Activated CD8-positive, alpha-beta memory T cell treated with anti-CD3 and anti-CD28 coated beads, Interleukin-2, amount 50 U/mL, for 4 hours (primary cell): ENCODE measurements around the gene HEXD.

ENCODE experiments used
- DNase-seq: peaks from one replicate; pipeline ENCODE4 v3.0.0-alpha.2; 2020

Gene HEXD

DNA sequence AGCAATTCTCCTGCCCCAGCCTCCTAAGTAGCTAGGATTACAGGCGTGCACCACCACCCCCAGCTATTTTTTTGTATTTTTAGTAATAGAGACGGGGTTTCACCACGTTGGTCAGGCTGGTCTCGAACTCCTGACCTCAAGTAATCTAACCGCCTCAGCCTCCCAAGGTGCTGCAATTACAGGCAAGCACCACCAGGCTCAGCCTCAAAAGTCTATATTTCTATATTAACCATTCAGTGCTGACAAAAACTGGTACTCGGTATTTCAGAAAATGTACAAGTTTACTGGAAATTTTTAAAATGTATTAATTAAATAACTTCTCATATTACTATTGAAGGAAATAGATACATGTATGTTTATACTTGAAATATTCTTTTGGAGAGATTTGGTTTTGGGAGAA is 1.4 kb upstream of the HEXD start:
- no peak for DNase-seq

DNA sequence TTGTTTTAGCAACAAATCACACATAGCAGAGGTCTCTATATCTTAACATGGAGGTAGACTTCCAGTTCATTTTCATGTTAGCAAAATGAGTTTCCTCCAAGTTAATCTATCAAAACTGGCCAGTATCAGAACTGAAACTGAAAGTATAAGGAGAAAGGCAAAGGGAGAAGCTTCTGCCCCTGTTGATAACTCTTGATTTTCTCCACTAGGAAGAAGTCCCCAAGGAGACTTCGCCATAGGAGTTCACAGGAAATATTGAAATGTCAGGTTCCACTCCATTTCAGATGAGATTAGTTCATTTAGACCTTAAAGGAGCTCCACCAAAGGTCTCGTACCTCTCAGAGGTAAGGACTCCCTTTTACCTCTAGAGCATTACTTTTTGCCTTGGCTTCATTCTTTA is 1.4 kb downstream of the HEXD start:
- DNase-seq = no peak

DNA sequence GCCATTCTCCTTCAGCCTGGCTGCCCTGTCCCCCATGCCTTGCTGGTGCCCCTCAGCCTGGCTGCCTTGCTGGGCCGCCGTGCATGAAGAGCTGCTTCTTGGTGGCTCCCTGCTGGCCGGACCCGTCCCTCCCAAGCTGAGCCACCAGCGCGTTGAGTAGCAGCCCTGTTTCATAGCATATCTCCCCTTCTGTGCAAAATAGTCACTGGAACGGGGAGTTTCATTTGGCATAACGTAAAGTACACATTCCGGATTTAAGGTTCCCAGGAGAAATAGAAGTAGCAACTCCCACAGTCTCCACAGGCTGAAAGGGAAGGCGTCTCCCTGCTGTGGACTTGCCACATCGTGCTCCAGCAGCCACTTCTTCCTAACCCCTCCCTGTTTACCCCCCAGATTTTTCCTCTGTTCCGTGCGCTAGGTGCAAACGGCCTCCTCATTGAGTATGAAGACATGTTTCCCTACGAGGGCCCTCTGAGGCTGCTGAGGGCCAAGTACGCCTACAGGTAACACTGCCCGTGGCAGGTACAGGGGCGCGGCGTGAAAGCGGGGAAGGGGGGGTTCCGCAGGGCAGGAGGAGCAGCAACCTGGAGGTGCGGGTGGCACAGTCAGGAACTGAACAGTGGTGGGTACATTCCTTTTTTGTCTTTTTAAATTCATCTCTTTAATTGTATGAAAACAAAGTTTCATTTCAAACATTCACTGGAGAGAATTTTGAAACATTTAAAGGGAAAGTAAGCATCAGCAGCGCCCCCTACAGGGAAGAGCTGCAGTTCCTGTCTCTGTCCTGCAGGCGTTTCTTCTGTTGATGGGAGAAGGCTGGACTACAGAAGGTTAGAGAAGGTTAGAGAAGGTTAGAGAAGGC is 6.1 kb downstream of the HEXD start:
- peak; percentile 54 for DNase-seq

DNA sequence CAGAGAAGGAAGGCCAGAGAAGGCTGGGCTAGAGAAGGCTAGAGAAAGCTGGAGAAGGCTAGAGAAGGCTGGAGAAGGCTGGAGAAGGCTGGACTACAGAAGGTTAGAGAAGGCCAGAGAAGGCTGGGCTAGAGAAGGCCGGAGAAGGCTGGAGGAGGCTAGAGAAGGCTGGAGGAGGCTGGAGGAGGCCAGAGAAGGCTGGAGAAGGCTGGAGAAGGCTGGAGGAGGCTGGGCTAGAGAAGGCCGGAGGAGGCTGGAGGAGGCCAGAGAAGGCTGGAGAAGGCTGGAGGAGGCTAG is 6.7 kb downstream of the HEXD start:
- DNase-seq = no peak

DNA sequence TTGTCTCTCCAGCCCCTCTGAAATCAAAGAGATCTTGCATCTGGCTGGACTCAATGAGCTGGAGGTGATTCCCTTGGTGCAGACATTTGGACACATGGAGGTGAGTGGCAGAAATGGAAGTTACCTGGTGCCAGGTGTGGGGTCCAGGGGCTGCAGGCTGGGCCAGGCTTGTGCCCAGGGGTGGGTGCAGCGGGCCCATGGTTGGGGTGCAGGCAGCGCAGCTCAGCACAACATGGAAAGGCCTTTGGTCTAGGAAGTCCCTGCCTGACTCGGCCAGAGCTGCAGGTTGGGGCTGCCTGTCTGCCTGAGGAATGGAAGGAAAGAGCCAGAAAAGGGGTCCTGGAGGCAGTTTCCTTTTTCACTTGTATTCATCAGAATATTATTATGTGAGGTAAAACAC is 10.4 kb downstream of the HEXD start:
- DNase-seq = no peak

DNA sequence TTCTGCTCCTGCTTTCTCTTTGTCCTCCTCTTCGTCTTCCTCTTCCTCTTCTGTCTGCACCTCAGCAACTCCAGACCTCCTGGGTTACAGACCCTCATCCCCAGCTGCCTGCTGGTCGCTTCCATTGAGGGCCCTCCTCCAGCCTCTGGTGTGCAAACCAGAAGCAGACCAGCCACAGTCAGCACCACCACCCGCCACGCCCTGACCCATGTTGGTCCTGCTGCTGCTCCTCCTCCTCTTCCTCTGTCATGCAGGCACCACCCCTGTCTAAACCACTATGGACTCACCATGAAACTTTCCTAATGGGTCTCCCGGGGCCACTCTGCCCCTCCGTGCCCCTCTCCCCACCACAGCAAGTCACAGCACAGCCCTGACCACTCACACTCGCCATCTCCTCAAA is 11.7 kb downstream of the HEXD start:
- DNase-seq = no peak

DNA sequence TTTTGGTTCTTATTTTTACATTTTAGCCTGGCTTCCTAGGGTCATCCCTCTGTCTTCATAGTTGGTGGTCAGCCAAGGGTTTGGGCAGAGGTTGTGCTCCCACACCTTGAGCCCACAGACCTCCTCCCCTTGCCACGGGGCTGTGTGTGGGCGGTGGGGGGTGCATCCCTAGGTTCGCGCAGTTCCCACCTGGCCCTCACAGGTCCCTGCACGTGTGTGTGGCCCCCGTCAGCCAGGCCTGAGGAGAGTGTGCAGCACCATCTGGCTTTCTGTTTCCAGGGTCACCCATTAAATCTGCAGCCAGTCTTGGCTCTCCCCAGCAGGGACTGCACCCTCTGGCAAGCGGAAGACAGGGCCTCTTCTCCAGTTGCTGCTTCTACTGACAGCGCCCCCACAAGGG is 13.9 kb downstream of the HEXD start:
- DNase-seq = no peak

DNA sequence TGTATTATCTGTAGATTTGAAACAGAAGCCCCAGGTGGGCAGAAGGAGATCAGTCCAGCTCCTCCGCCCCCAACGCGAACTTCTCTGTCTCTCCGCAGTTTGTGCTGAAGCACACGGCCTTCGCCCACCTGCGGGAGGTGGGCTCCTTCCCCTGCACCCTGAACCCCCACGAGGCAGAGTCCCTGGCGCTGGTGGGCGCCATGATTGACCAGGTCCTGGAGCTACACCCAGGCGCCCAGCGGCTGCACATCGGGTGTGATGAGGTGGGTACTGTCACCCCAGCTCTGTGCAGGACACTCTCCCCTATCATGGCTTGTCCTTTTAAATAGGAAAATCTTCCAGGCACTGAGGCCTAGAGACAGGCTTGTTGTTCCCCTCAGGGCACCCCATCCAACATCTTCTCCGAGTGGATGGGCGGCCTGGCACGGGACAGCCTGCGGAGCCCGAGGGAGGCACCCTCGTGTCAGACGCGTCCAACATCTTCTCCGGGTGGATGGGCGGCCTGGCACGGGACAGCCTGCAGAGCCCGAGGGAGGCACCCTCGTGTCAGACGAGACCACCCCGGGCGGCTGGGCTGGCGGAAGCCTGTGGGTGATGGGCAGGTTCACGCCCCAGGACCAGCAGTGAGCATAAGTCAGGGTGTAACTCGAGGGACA is 15.5 kb downstream of the HEXD start:
- DNase-seq = no peak

DNA sequence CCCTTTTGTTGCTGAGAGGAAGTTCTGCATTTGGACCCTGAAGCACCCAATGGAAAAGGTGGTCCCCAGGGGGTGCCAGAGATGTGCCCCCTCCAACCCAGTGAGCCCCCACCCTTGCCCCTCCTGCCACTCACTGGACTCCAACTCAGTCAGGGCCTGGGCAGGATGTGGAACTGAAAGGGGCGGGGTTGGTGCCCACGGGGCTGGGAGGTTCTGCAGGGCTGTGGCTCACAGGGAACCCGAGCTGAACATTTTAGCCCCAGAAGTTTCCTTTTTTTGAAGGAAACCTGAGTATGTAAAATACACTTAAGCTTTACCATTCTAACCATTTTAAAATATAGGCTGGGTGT is 16.0 kb downstream of the HEXD start:
- no peak for DNase-seq

DNA sequence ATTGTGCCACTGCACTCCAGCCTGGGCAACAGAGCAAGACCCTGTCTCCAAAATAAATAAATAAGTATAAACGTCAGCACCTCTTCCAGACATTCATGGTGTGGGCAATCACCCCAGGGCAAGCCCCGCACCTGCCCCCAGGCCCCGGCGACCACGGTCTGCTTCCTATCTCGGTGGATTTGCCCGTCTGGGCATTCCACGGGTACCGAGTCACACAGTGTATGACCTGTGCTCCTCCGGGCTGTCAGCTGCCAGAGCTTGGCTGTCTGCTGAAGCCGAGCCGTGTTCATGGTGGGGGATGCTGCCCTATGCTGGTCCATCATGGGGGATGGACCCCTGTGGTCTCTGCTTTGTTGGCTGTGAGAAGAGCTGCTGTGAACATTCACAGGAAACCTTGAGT is 17.0 kb downstream of the HEXD start:
- no peak for DNase-seq

DNA sequence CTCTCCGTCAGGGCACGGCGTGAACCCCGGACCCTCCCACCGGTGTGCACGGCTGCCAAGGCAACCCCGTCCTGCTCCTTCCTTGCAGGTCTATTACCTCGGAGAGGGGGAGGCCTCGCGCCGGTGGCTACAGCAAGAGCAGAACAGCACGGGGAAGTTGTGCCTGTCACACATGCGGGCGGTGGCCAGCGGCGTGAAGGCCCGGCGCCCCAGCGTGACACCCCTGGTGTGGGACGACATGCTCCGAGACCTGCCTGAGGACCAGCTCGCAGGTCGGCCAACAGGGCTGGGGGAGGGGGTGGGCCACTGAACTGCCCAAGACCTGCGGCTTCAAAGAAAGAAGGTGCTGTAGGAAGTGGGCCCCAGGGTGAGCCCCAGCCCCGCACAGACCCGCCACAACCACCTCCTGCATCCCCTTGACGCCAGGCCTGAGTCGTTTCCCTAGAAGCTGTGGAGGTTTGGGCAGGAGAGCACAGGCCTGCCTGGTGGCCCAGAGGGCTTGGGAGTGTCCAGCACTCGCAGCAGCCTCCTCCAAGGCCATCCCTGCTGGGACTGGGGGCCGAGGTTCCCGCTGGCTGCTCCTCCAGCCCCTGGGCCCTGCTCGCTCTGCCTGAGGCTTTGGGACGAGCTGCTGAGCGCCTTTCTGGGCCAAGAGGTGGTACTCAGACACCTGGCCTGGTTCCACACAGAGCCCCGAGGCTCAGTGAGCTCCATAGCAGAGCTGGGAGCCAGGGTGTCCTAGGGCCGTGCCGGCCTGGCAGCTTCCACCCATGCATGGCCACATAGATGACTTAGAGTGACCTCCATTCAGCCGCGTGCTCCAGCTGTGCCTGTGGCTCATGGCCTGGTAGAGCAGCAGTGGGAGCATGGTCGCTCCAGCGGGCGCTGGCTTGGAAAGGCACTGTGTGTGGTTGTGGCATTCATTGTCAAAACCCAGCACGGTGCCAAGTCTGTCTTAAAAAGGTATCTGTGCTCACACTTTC is 17.7 kb downstream of the HEXD start:
- no peak for DNase-seq

DNA sequence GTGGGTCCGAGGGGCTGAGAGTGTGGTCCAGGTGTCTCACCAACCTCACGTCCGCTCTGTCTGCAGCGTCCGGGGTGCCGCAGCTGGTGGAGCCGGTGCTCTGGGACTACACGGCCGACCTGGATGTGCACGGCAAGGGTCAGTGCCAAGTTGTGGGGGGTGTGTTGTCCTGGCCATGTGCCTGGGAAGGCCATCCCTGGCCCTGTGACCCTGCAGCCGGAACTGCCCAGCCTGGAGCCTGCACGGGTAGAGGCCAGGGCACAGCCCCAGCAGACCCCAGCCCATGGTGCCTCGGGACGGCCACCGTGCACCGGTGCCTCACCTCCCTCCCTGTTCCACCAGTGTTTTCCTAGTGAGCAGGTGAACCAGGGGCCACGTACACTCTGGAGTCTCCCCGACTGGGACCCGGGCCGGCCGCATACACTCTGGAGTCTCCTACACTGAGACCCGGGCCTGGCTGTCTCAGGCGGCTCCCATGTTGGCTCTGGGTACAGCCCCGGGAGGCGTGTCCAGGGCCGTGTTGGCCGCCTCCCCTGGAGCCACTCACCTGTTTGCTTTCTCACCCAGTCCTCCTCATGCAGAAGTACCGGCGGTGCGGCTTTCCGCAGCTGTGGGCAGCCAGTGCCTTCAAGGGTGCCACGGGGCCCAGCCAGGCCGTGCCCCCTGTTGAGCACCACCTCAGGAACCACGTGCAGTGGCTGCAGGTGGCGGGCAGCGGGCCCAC is 18.6 kb downstream of the HEXD start:
- DNase-seq = no peak

DNA sequence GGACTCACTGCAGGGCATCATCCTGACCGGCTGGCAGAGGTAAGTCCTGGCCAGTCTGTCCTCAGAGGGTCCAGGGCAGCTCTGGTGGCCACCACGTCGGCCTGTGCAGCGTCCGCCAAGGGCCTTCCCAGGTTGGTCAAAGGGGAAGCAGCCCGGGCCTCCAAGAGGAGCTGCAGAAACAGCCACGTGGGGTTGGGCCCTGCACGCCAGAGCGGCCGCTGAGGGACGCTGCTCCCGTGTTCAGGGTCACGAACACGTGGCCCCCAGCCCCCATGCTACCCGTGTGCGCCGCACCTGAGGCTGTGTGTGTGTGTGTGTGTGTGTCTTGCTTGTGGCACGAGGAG is 19.1 kb downstream of the HEXD start:
- no peak for DNase-seq

DNA sequence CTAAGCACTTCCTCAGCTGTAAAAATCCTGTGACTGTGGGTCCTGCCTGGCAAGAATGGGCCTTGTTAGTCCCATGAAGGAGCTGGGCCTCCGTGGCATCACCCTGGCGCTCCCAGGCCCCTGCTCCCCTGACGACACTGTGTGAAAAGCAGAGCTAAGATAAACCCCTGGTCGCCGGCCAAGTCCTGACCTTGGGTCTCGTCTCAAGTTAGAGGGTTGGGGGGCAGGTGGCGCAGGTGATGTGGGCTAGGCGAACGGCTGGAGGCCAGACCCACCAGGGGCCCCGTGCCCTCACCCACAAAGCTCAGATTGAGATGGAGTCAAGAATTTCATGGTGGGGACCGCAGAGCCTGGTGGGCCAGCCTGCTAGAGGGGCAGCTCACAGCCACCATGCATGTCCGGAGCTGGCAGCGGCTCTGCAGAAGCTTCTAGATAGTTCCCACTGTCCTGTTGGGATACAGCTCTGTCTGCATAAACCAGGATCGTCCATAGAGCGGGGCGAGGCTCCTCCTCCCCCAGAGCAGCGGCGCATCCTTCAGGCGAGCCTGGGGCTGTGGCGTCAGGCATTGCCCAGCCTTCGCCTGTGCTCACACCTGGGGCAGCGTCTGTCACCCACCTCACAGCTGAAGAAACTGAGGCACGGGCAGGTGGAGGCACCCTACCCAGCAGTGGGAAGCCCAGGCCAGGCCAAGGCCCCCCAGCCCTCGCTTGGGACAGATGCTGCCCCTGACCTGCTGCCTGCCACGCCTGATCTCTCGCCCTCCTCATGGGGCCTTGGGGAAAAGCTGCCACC is 20.4 kb downstream of the HEXD start:
- no peak for DNase-seq

DNA sequence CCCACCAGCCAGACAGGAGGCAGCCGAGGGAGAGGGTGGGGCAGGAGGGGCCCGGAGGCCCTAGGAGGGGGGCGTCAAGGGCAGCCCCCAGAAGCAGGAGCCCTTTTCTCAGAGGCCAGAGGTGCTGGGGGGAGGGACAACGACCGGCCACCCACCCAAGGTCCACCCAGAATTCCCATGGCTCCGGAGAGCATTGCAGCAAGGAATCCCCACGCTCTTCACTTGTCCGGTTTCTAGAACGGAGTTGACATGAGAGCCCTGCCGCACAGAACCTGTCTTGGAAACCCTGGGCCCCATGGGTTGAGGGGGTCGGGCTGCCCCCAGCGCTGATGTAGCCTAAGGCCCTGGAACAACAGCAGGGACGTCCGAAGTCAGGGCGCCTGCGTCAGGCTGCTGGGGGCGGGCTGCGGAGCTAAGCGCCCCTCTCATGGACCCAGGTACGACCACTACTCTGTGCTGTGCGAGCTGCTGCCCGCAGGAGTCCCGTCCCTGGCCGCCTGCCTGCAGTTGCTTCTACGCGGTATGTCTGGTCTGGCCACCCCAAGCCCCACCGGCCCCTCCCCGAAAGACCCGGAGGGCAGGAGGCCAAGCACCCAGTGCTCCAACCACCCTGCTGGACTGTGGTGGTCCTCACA is 21.2 kb downstream of the HEXD start:
- no peak for DNase-seq

DNA sequence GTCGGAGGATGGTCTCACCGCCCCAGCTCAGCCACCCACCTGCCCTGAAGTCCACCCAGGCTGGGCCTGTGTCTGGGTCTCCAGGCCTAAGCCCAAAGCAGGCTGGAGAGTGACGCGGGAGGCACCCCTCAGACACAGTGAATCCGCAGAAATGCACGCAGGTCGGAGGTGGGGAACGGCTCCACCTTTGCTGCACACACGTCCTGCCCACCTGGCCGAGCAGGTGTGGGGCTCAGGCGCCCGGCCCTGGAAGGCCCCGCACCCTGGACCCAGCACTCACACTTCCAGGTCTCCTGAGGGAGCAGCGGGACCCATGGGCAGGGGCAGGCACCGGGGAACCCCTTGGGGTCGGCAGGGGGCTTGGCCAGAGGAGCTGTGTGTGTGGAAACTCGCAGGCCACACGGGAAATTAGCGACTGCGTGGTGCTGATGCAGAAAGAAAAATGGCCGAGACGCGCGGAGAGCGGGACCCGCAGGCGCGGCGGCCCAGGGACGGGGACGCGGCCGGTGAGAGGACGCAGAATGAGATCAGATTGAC is 21.8 kb downstream of the HEXD start:
- DNase-seq = no peak

DNA sequence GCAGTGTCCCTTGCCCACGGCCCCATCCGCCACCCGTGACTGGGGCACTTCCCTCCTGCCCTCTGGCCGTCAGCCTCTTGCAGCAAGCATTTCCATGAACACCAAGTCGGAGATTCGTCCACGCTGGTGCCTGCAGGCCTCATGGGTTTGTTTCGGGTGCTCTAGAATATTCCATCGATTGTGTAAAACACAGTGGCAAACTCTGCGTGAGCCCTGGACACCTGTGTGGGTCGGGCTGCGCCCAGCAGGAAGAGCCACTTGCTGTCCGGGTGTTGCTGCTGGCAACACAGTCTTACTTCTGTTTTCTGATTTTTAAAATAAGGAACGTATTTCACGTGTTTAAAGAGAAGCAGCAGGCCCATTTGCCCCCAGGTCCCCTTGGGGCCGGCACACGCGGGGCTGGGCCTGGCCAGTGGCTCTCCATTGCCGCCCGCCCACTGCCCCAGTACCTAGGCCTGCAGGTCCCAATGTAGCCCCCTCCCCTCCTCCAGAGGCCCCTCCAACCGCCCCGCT is 22.4 kb downstream of the HEXD start:
- DNase-seq = no peak

DNA sequence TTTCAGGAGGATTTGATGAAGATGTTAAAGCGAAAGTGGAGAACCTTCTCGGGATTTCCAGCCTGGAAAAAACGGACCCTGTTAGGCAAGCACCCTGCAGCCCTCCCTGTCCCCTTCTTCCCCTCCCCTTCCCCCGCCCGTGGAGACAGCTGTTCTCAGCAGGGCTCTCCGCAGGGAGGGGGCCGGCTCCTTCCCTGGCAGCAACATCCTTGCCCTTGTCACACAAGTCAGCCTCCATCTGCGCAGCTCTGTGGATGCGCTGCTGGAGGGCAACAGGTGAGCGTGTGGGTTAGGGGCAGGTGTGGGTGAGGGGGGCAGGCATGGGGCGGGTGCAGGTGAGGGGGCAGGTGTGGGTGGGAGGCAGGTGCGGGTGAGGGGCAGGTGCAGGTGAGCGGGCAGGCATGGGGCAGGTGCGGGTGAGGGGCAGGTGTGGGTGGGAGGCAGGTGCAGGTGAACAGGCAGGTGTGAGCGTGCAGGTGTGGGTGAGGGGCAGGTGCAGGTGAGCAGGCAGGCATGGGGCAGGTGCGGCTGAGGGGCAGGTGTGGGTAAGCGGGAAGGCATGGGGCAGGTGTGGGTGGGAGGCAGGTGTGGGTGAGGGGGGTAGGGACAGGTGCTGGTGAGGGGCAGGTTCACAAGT is 23.0 kb downstream of the HEXD start:
- DNase-seq = no peak

DNA sequence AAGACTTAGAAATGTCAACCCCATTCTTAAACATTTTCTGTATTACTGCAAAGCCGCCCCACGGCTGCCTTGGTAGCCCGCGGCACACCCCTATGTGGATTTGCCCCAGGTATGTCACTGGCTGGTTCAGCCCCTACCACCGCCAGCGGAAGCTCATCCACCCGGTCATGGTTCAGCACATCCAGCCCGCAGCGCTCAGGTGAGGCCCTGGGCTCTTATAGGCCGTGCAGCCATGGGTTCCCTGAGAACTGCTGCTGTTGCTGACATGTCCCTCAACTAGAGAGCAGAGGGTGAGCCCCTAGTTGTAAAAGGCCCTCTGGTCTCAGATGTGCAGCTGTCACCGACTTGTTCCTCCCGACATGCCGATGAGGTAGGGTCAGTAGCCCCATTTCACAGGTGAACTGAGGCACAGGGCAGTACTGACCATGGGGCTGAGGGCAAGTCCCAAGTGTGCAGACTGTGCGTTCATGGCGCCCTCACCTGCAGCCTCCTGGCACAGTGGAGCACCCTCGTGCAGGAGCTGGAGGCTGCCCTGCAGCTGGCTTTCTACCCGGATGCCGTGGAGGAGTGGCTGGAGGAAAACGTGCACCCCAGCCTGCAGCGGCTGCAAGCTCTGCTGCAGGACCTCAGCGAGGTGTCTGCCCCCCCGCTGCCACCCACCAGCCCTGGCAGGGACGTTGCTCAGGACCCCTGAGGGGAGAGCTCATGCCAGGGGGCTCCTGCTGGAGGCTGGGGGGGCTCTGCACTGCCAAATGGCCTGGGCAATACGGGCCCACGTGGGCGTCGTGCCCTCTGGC is 23.7 kb downstream of the HEXD start:
- no peak for DNase-seq
